Transverse colon (tissue), 4 donors: Measurements from ENCODE around the gene EHMT1. TPM values are rescaled to one million over a fixed set of nuclear protein-coding genes. Genes with fewer than 3 reads are reported as not detected.
A peak's percentile ranks its signal among the peaks of the same experiment; 100 is the strongest.

Source experiments
- DNase-seq: peaks from one replicate; pipeline ENCODE4 v3.0.0-alpha.2; 2019
- H3K27ac ChIP-seq, 4 donors: fragments of 200-600 bp; sonication (generic); 2 replicates each; pipeline ENCODE4 v1.5.1; 2016 to 2018; ENCODE audit warnings: inconsistent platforms in 4 of 4
- H3K27me3 ChIP-seq: fragments of 200-600 bp; sonication (generic); 2 replicates; pipeline ENCODE4 v1.5.1; 2017; ENCODE audit warnings: inconsistent platforms
- H3K36me3 ChIP-seq, 4 donors: fragments of 200-600 bp; sonication (generic); 2 replicates each; pipeline ENCODE4 v1.5.1; 2017 to 2019; ENCODE audit warnings: inconsistent platforms in 4 of 4
- H3K4me1 ChIP-seq, 4 donors: fragments of 200-600 bp; sonication (generic); 2 replicates each; pipeline ENCODE4 v1.5.1; 2017 to 2020; ENCODE audit warnings: inconsistent platforms in 4 of 4
- H3K4me3 ChIP-seq, 4 donors: fragments of 200-600 bp; sonication (generic); 1 replicate in 1 of 4; 2 replicates in 3 of 4; pipeline versions ENCODE4 v1.5.1 to v1.6.1; 2017 to 2019; ENCODE audit warnings: inconsistent platforms in 4 of 4
- H3K9me3 ChIP-seq, 2 donors: fragments of 200-600 bp; sonication (generic); 2 replicates each; pipeline ENCODE4 v1.5.1; 2017 to 2019; ENCODE audit warnings: inconsistent platforms in 2 of 2
- EP300 ChIP-seq: sonication (generic); formaldehyde crosslinking; IDR thresholded peaks from one replicate; pipeline ENCODE4 v1.6.1; 2017; ENCODE audit warnings: antibody characterized with exemption, low read depth
- POLR2A ChIP-seq: fragments of 450-650 bp; IDR thresholded peaks from one replicate; pipeline ENCODE4 v1.6.1; 2016; ENCODE audit warnings: antibody characterized with exemption, mild to moderate bottlenecking, moderate library complexity
- POLR2AphosphoS5 ChIP-seq, 3 donors: sonication (generic); formaldehyde crosslinking; IDR thresholded peaks; one replicate each; pipeline ENCODE4 v1.6.1; 2016; ENCODE audit warnings: antibody characterized with exemption in 3 of 3
- WGBS, 2 donors: methylation state at CpG; one replicate each; pipeline ENCODE4 v1.1.5; 2018; ENCODE audit warnings: low coverage in 1 of 2; 5-methylcytosine and 5-hydroxymethylcytosine counted together
- in situ Hi-C, 4 donors: fragments of 200-750 bp; cut with MboI; loops; one replicate each; pipeline versions ENCODE4 v1.15.0 to v1.15.1; 2017; ENCODE audit warnings: low sequenced_read_pairs in 3 of 4, low pct_ligation_motif_present in 1 of 4, low pct_unique_long_range_greater_than_20kb in 1 of 4
- intact Hi-C: fragments of 100-400 bp; cut with DNase I; formaldehyde crosslinking; loops from one replicate; pipeline ENCODE4 v1.15.1; 2023; ENCODE audit warnings: low total_unique reads
- total RNA-seq, 4 donors: library from RNA; depleted of rRNA; stranded (reverse); fragments of >200 nt; gene quantifications; one replicate each; pipeline ENCODE4 v1.1.0, GENCODE V29; 2016
- TF ChIP-seq, protein P1 (sequence below), 5 experiments: fragments of 200-600 bp in 3 of 5; fragments of 450-650 bp in 2 of 5; sonication (generic) in 3 of 5; IDR thresholded peaks; 1 replicate in 2 of 5; 2 replicates in 3 of 5; pipeline ENCODE4 v1.5.1; 2016 to 2017; ENCODE audit warnings: antibody characterized with exemption in 5 of 5, inconsistent platforms in 3 of 5, mild to moderate bottlenecking in 2 of 5, moderate library complexity in 1 of 5

The EHMT1 gene
- total RNA-seq, 4 donors from 2014 or later: 93.8 to 184 (median 139) TPM

DNA sequence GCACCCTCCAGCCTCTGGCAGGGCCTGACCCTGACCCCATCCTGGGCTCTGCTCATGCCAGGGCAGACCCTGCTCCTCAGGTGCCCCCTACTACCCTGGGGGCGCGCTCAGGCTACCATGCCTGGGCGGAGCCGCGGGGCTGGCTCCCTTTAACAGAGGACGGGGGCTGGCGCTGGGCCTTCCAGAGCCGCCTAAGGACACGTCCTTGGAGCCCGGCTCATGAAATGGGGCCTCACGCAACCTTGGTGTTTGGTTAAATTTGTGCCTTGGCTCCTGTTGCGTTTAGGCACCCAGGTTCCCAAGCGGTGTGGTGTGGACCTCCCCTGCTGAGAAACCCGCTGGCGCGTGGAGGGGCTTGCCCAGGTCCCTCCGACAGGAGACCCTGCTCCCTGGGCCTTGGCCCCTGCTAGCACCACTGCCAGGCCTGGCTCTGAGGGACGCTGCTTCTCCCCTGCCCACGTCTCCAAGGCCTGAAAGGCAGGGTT lies 3.4 kb upstream of the EHMT1 start:
- no peak for TF ChIP-seq EP300
- TF ChIP-seq, protein P1, sequence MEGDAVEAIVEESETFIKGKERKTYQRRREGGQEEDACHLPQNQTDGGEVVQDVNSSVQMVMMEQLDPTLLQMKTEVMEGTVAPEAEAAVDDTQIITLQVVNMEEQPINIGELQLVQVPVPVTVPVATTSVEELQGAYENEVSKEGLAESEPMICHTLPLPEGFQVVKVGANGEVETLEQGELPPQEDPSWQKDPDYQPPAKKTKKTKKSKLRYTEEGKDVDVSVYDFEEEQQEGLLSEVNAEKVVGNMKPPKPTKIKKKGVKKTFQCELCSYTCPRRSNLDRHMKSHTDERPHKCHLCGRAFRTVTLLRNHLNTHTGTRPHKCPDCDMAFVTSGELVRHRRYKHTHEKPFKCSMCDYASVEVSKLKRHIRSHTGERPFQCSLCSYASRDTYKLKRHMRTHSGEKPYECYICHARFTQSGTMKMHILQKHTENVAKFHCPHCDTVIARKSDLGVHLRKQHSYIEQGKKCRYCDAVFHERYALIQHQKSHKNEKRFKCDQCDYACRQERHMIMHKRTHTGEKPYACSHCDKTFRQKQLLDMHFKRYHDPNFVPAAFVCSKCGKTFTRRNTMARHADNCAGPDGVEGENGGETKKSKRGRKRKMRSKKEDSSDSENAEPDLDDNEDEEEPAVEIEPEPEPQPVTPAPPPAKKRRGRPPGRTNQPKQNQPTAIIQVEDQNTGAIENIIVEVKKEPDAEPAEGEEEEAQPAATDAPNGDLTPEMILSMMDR (IDR thresholded peaks at IDR 0.05): no peak
- no peak for TF ChIP-seq POLR2AphosphoS5 (IDR thresholded peaks at IDR 0.05)
- TF ChIP-seq POLR2A: no peak
- Histone ChIP-seq H3K4me3 (no peak overlapping the region), H3K27ac (peak overlapping the region in 1 of 4 donors; percentile 4), H3K9me3 (no peaks in the 10 kb centered on the region), H3K36me3 (peaks cover 0 to 6% (median 0%) of the 10 kb centered on the region in 4 donors), H3K4me1 (peaks cover 35 to 49% (median 44%) of the 10 kb centered on the region in 4 donors), H3K27me3 (no peaks in the 10 kb centered on the region)
- DNase-seq: no peak
- WGBS, 2 donors: 82 to 99% methylated on average over 5 to 17 of the region's 19 CpGs
- intact Hi-C loops: loop anchor here (5.0 kb wide), 1 partner anchor 38 kb away; the partner anchor contains the start of gene DPH7
- in situ Hi-C loops: no loop called here

DNA sequence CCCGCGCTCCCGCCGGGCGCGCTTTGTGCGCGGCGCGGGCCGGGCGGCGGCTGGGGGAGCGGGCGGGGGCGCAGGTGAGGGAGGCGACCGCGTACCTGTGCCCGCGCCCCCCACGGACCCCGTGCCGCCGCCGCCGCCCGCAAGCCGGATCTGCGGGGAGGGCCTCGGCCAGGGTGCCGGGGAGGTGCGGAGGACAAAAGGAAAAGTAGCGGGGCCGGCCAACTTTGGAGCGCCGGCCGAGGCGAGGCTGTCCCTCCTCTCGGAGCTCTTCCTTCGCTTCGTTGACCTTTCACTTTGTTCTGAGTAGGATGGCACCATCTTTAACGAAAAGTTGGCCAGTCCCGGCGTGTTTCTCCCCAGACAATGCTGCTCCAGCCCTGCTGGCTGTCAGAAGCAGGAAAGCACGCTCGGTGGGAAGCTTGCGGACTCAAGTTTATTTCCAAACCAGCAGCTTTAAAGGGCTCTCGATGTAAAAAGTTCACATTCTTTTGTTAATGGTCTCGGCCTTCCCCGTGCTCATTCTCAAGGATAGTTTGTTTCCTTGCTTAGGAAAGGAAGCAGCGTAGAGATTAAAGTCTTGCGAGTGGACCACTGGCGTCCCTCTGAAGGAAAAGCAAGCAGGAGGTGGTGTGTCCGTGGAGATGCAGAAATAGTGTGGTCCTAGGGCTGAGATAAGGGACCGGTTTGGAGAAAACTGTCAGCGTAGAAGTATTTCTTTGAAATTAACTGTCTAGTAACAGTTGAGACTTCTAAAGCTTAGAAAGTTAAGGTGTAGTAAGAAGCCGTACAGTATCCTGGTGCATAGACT lies 639 bp downstream of the EHMT1 start:
- peak overlapping the region; percentile 86 to 96 (median 89) for H3K27ac ChIP-seq
- in situ Hi-C loops (no loop called here), intact Hi-C loops (loop anchor here (5.0 kb wide), 1 partner anchor 42 kb away; the partner anchor contains the start of gene DPH7)
- H3K4me3 ChIP-seq: peak overlapping the region; percentile 54 to 88 (median 62)
- H3K27me3 ChIP-seq: no peaks in the 10 kb centered on the region
- H3K36me3 ChIP-seq: peaks cover 0 to 2% (median 0%) of the 10 kb centered on the region in 4 donors
- H3K4me1 ChIP-seq: peaks cover 21 to 41% (median 35%) of the 10 kb centered on the region in 4 donors
- TF ChIP-seq EP300: no peak
- peak in 1 of 3 donors; percentile 9 for TF ChIP-seq POLR2AphosphoS5 (IDR thresholded peaks at IDR 0.05)
- TF ChIP-seq, protein P1 (IDR thresholded peaks at IDR 0.05): no peak
- TF ChIP-seq POLR2A: no peak
- 0 to 3% methylated on average over 3 to 40 of the region's 58 CpGs for WGBS, 2 donors
- DNase-seq: peak; percentile 46
- H3K9me3 ChIP-seq: no peaks in the 10 kb centered on the region

DNA sequence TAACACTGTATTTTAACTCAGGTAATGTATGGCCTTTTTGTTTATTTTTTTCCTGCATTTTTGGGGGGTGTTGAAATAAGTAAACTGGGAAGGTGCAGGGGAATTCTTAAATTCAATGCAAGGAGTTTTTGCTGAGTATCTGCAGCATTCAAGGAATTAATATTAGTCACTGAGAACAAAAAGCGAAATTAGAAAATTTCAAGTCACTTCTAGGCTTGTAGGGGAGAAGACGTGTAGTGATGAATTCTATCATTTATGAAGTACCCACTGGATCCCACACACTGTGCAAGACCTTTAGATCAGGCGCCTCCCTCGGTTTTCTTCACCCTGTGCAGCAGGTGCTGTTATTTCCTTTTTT lies 1.2 kb downstream of the EHMT1 start:
- peaks cover 21 to 41% (median 35%) of the 10 kb centered on the region in 4 donors for H3K4me1 ChIP-seq
- H3K36me3 ChIP-seq: no peaks in the 10 kb centered on the region
- peak overlapping the region; percentile 54 to 88 (median 62) for H3K4me3 ChIP-seq
- WGBS, 2 donors: 40 to 45% methylated on average over 4 of the region's 4 CpGs
- no peaks in the 10 kb centered on the region for H3K27me3 ChIP-seq
- in situ Hi-C loops (no loop called here), intact Hi-C loops (no loop called here)
- no peak for DNase-seq
- peak overlapping the region; percentile 86 to 96 (median 89) for H3K27ac ChIP-seq
- TF ChIP-seq POLR2A (no peak), POLR2AphosphoS5 (IDR thresholded peaks at IDR 0.05) (no peak), EP300 (no peak)
- TF ChIP-seq, protein P1 (IDR thresholded peaks at IDR 0.05): no peak
- H3K9me3 ChIP-seq: no peaks in the 10 kb centered on the region

DNA sequence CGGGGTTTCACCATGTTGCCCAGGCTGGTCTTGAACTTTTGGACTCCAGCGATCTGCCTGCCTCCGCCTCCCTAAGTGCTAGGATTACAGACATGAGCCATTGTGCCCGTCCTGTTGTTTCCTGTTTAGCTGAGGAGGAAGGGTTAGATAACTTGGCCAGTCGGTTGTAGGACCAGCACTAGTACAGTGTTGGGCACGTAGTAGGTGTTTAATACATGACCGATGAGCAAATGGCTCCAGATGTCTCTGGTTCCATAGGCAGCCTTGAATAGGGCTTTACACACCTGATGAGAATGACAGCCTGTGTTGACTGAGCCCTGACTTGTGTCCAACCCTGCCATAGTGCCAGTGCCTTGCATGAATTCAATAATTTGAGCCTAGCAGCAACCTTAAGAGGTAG lies 1.8 kb downstream of the EHMT1 start:
- H3K36me3 ChIP-seq: no peaks in the 10 kb centered on the region
- WGBS, 2 donors: 75 to 78% methylated on average over 3 to 7 of the region's 7 CpGs
- no peak for DNase-seq
- in situ Hi-C loops: no loop called here
- peak overlapping the region in 1 of 4 donors; percentile 54 for H3K4me3 ChIP-seq
- H3K27me3 ChIP-seq: no peaks in the 10 kb centered on the region
- H3K9me3 ChIP-seq: no peaks in the 10 kb centered on the region
- TF ChIP-seq POLR2AphosphoS5 (IDR thresholded peaks at IDR 0.05): no peak
- peak overlapping the region in 2 of 4 donors; percentile 86 to 87 for H3K27ac ChIP-seq
- peaks cover 21 to 46% (median 35%) of the 10 kb centered on the region in 4 donors for H3K4me1 ChIP-seq
- intact Hi-C loops: no loop called here
